Endodermal cell (in vitro differentiated cells): Measurements from ENCODE around the gene LRMDA. TPM values are rescaled to one million over a fixed set of nuclear protein-coding genes. Genes with fewer than 3 reads are reported as not detected.

Experiments used
- DNase-seq: peaks from one replicate; pipeline ENCODE4 v3.0.0-alpha.2; 2017
- H3K27ac ChIP-seq: 2 replicates; pipeline ENCODE4 v1.5.1; 2013; ENCODE audit warnings: mild to moderate bottlenecking, low read depth, low read length, moderate library complexity
- H3K27me3 ChIP-seq: 2 replicates; pipeline ENCODE4 v1.6.1; 2013; ENCODE audit warnings: mild to moderate bottlenecking, low read length, moderate library complexity; ENCODE audit not compliant: insufficient read depth, control insufficient read depth, poor library complexity, severe bottlenecking
- H3K36me3 ChIP-seq: 2 replicates; pipeline ENCODE4 v1.7.0; 2013; ENCODE audit warnings: mild to moderate bottlenecking, low read length, moderate library complexity; ENCODE audit not compliant: control insufficient read depth, insufficient read depth
- H3K4me1 ChIP-seq: one replicate; pipeline ENCODE4 v1.7.0; 2013; ENCODE audit warnings: low read length; ENCODE audit not compliant: control insufficient read depth, insufficient read depth
- H3K4me3 ChIP-seq: 2 replicates; pipeline ENCODE4 v1.5.1; 2013; ENCODE audit warnings: mild to moderate bottlenecking, low read length, moderate library complexity
- H3K9ac ChIP-seq: 2 replicates; pipeline ENCODE4 v1.6.1; 2013; ENCODE audit warnings: mild to moderate bottlenecking, low read length, moderate library complexity; ENCODE audit not compliant: poor library complexity, severe bottlenecking; ENCODE audit errors: extremely low read depth
- H3K9me3 ChIP-seq: 2 replicates; pipeline ENCODE4 v1.6.1; 2013; ENCODE audit warnings: mild to moderate bottlenecking, low read length, moderate library complexity; ENCODE audit not compliant: control insufficient read depth
- H3K27ac Mint-ChIP-seq: 2 replicates; pipeline ENCODE4 v1.8.0; 2020; ENCODE audit warnings: mixed read lengths
- H3K27me3 Mint-ChIP-seq: 2 replicates; pipeline ENCODE4 v1.8.0; 2021; ENCODE audit warnings: mild to moderate bottlenecking, mixed read lengths; ENCODE audit not compliant: insufficient read depth
- H3K36me3 Mint-ChIP-seq: 2 replicates; pipeline ENCODE4 v1.8.0; 2020; ENCODE audit warnings: low read depth, mixed read lengths
- H3K4me1 Mint-ChIP-seq: 2 replicates; pipeline ENCODE4 v1.8.0; 2020; ENCODE audit warnings: mixed read lengths
- H3K4me3 Mint-ChIP-seq: 2 replicates; pipeline ENCODE4 v1.8.0; 2020; ENCODE audit warnings: mild to moderate bottlenecking, moderate library complexity, mixed read lengths
- H3K9me3 Mint-ChIP-seq: 2 replicates; pipeline ENCODE4 v1.8.0; 2020; ENCODE audit warnings: mild to moderate bottlenecking, mixed read lengths
- CTCF ChIP-seq: fragments of 200-600 bp; sonication (generic); conservative IDR thresholded peaks from 2 replicates; pipeline ENCODE4 v1.5.0; 2021; ENCODE audit warnings: antibody characterized with exemption, mild to moderate bottlenecking
- WGBS, 2 experiments: methylation state at CpG; one replicate each; pipeline versions ENCODE4 v1.1.5 to v1.1.7; 2013; ENCODE audit warnings: missing lambda C conversion rate in 2 of 2, mixed read lengths in 1 of 2; ENCODE audit not compliant: insufficient coverage in 1 of 2, insufficient read length in 1 of 2; 5-methylcytosine and 5-hydroxymethylcytosine counted together
- total RNA-seq, 2 donors: library from RNA; stranded (reverse); fragmentation: NEBNext Ultra II Directional in 1 of 2; extraction: Animal tissue kit (Norgen Biotek cat#: 25700) in 1 of 2; gene quantifications; 2 replicates in 1 of 2; 3 replicates in 1 of 2; pipeline ENCODE4 v1.2.1, GENCODE V29; 2021

Gene LRMDA
- total RNA-seq, 2 donors from 2014 or later = 1.7 to 5.1 TPM

DNA sequence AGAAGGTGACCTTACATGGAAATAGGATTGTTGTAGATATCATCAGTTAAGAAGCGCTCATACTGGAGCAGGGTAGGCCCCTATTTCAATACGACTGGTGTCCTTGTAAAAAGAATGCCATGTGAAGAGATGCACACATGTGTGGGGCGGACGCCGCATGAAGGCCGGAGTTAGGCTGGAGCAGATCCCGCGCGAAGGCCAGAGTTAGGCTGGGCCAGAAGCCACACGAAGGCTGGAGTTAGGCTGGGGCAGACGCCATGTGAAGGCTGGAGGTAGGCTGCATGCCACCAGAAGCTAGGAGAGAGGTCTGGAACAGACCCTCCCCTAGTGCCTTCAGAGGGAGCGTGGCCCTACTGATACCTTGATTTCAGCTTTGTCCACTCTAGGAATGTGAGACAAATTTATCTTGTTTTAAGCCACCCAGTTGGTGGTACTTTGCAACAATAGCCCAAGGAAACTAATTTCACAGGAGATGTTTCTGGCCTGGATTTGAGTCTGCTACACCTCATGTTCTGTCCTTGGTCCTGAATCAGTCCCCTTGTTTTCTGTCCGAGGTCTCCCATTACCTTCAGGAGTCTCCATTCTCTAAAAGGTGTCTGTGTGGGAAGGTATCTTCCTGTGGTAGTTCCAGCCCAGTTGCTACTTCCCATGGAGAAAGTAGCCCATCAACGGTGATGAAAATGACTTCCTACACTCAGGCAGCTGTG lies 585.8 kb downstream of the LRMDA start:
- no peaks in the 10 kb centered on the region for H3K9me3 Mint-ChIP-seq
- Histone ChIP-seq H3K4me1 (no peaks in the 10 kb centered on the region), H3K9ac (no peak overlapping the region), H3K27me3 (no peaks in the 10 kb centered on the region), H3K36me3 (no peaks in the 10 kb centered on the region), H3K4me3 (no peak overlapping the region), H3K9me3 (no peaks in the 10 kb centered on the region), H3K27ac (no peak overlapping the region)
- H3K36me3 Mint-ChIP-seq = no peaks in the 10 kb centered on the region
- no peak for TF ChIP-seq CTCF
- DNase-seq = peak; percentile 58
- H3K27me3 Mint-ChIP-seq = no peaks in the 10 kb centered on the region
- peaks cover 10% of the 10 kb centered on the region for H3K4me1 Mint-ChIP-seq
- no peak overlapping the region for H3K4me3 Mint-ChIP-seq
- WGBS, 2 experiments = 90% methylated on average over 12 to 14 of the region's 14 CpGs
- H3K27ac Mint-ChIP-seq = no peak overlapping the region

- H3K9me3 Mint-ChIP-seq = no peaks in the 10 kb centered on the region
- Histone ChIP-seq H3K9ac (no peak overlapping the region), H3K4me1 (no peaks in the 10 kb centered on the region), H3K4me3 (no peak overlapping the region), H3K27ac (no peak overlapping the region), H3K27me3 (no peaks in the 10 kb centered on the region), H3K36me3 (no peaks in the 10 kb centered on the region), H3K9me3 (no peaks in the 10 kb centered on the region)
- WGBS, 2 experiments = 90 to 91% methylated on average over 3 to 6 of the region's 6 CpGs
- no peak overlapping the region for H3K27ac Mint-ChIP-seq
- H3K27me3 Mint-ChIP-seq = no peaks in the 10 kb centered on the region
- TF ChIP-seq CTCF = no peak
- H3K36me3 Mint-ChIP-seq = no peaks in the 10 kb centered on the region
- no peak for DNase-seq
- no peak overlapping the region for H3K4me3 Mint-ChIP-seq
- H3K4me1 Mint-ChIP-seq = peaks cover 6% of the 10 kb centered on the region
Observed at GRCh38 chr10:76017733-76018433, 586.5 kb downstream of the LRMDA start.

DNA sequence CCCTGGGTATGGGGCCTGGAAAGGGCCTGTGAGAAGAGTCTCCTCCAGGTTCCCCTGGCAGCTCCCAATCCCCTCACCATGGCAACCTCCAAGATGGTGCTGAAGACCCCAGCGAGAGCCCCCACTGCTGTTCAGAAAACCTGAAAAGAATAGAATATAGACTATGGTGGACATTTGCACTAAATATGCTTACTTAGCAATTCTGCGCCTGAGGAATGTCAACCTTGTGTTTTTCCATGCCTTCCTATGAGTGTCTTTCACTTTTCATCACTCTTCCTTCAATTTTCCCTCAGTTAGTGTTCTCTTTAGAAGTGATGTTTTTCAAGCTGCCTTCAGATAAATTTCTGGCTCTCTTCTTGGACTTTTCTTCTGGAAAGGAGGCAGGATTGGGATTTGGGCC lies 589.2 kb downstream of the LRMDA start:
- H3K27ac Mint-ChIP-seq = no peak overlapping the region
- no peak for TF ChIP-seq CTCF
- no peaks in the 10 kb centered on the region for H3K27me3 ChIP-seq
- H3K4me1 Mint-ChIP-seq = no peaks in the 10 kb centered on the region
- no peaks in the 10 kb centered on the region for H3K4me1 ChIP-seq
- H3K9me3 ChIP-seq = no peaks in the 10 kb centered on the region
- no peak overlapping the region for H3K27ac ChIP-seq
- H3K4me3 ChIP-seq = no peak overlapping the region
- no peaks in the 10 kb centered on the region for H3K36me3 ChIP-seq
- WGBS, 2 experiments = 91 to 92% methylated on average over 1 to 2 of the region's 2 CpGs
- no peaks in the 10 kb centered on the region for H3K27me3 Mint-ChIP-seq
- H3K36me3 Mint-ChIP-seq = no peaks in the 10 kb centered on the region
- H3K9me3 Mint-ChIP-seq = no peaks in the 10 kb centered on the region
- no peak overlapping the region for H3K4me3 Mint-ChIP-seq
- DNase-seq = no peak
- H3K9ac ChIP-seq = no peak overlapping the region
